Smooth muscle cell of bladder (primary cell): ENCODE results near the gene AMELX. TPM values are rescaled to one million over a fixed set of nuclear protein-coding genes. Genes with fewer than 3 reads are reported as not detected.

Source experiments
- total RNA-seq: library from RNA; depleted of rRNA; stranded (reverse); fragments of >200 nt; gene quantifications from 2 replicates; pipeline ENCODE4 v1.2.3, GENCODE V29; 2014

The AMELX gene
- total RNA-seq = not detected in 2 replicates

GRCh38 chrX:11293113-11293512 is at the start of gene AMELX:
AMELX (plus strand) TSS chrX:11293413; CDS start chrX:11294789, 1,376 bp downstream.

Other genes starting within 250 kb of the AMELX start
- gene HCCS, start 182.1 kb upstream of the AMELX start, total RNA-seq = 18.6 and 26.6 TPM in 2 replicates